OCI-LY1 (cell line): ENCODE measurements around the gene LIPH.
A peak's percentile ranks its signal among the peaks of the same experiment; 100 is the strongest.

Source experiments
- H2AFZ ChIP-seq: fragments of 200-600 bp; sonication (generic), shearing (Covaris generic); 2 replicates; pipeline ENCODE4 v1.6.0; 2014; ENCODE audit warnings: antibody characterized with exemption, mild to moderate bottlenecking, low read length
- H3F3A ChIP-seq: fragments of 200-600 bp; sonication (generic), shearing (Covaris generic); 2 replicates; pipeline ENCODE4 v1.6.0; 2014; ENCODE audit warnings: mild to moderate bottlenecking, antibody characterized with exemption, low read length, moderate library complexity; ENCODE audit not compliant: insufficient read depth
- H3K27ac ChIP-seq: fragments of 200-600 bp; sonication (generic); 2 replicates; pipeline ENCODE4 v1.5.1; 2014; ENCODE audit warnings: low read length, mixed run types, mild to moderate bottlenecking, low read depth; ENCODE audit not compliant: poor library complexity, severe bottlenecking
- H3K27me3 ChIP-seq: fragments of 200-600 bp; sonication (generic); 2 replicates; pipeline ENCODE4 v1.6.0; 2014; ENCODE audit warnings: antibody characterized with exemption, mild to moderate bottlenecking, low read length, moderate library complexity; ENCODE audit not compliant: insufficient read depth
- H3K36me3 ChIP-seq: fragments of 200-600 bp; sonication (generic); 2 replicates; pipeline ENCODE4 v1.6.1; 2014; ENCODE audit warnings: mild to moderate bottlenecking, antibody characterized with exemption, low read length, moderate library complexity, mixed read lengths; ENCODE audit not compliant: insufficient read depth
- H3K4me1 ChIP-seq: fragments of 200-600 bp; sonication (generic); 2 replicates; pipeline ENCODE4 v1.5.1; 2014; ENCODE audit warnings: mild to moderate bottlenecking, low read length, moderate library complexity; ENCODE audit not compliant: insufficient read depth, severe bottlenecking
- H3K4me2 ChIP-seq: fragments of 200-600 bp; sonication (generic), shearing (Covaris generic); 2 replicates; pipeline ENCODE4 v1.6.1; 2014; ENCODE audit warnings: low read length
- H3K4me3 ChIP-seq: fragments of 200-600 bp; sonication (generic); 2 replicates; pipeline ENCODE4 v1.5.1; 2014; ENCODE audit warnings: low read length, low read depth, mild to moderate bottlenecking, mixed read lengths; ENCODE audit not compliant: poor library complexity, severe bottlenecking
- H3K79me2 ChIP-seq: fragments of 200-600 bp; shearing (Covaris generic); 2 replicates; pipeline ENCODE4 v1.6.1; 2016; ENCODE audit warnings: mixed run types, low read length, mixed read lengths; ENCODE audit not compliant: insufficient read depth
- H3K9ac ChIP-seq: fragments of 200-600 bp; sonication (generic), shearing (Covaris generic); 2 replicates; pipeline ENCODE4 v1.6.1; 2014; ENCODE audit warnings: mild to moderate bottlenecking, low read length, mixed read lengths
- H3K9me2 ChIP-seq: fragments of 200-600 bp; sonication (generic), shearing (Covaris generic); 2 replicates; pipeline ENCODE4 v1.6.1; 2014; ENCODE audit warnings: low read depth, mild to moderate bottlenecking, low read length, mixed read lengths
- H3K9me3 ChIP-seq: fragments of 200-600 bp; shearing (Covaris generic); 2 replicates; pipeline ENCODE4 v1.6.1; 2014; ENCODE audit warnings: low read length, mixed read lengths
- H4K20me1 ChIP-seq: fragments of 200-600 bp; sonication (generic), shearing (Covaris generic); 2 replicates; pipeline ENCODE4 v1.6.0; 2016; ENCODE audit warnings: mild to moderate bottlenecking, low read length; ENCODE audit not compliant: insufficient read depth
- CTCF ChIP-seq: fragments of 200-600 bp; sonication (generic), shearing (Covaris generic); IDR thresholded peaks from 2 replicates; pipeline ENCODE4 v1.5.1; 2017; ENCODE audit warnings: mild to moderate bottlenecking, antibody characterized with exemption, low read length, moderate library complexity, mixed read lengths
- EZH2 ChIP-seq: fragments of 200-600 bp; sonication (generic), shearing (Covaris generic); IDR thresholded peaks from 2 replicates; pipeline ENCODE4 v1.8.0; 2017; ENCODE audit warnings: borderline replicate concordance, mixed run types, mild to moderate bottlenecking, antibody characterized with exemption, low read length, moderate library complexity, mixed read lengths

LIPH gene

GRCh38 chr3:185586686-185587039 is 34.3 kb upstream of the LIPH start:
- no peaks in the 10 kb centered on the region for H3K27me3 ChIP-seq
- H3K4me1 ChIP-seq: peaks cover 30% of the 10 kb centered on the region
- H3K9ac ChIP-seq: peak overlapping the region; percentile 83
- H3K9me3 ChIP-seq: no peaks in the 10 kb centered on the region
- TF ChIP-seq CTCF (no peak), EZH2 (no peak)
- H3K79me2 ChIP-seq: peaks cover 26% of the 10 kb centered on the region
- no peaks in the 10 kb centered on the region for H3K9me2 ChIP-seq
- H3K4me3 ChIP-seq: peak overlapping the region; percentile 82
- no peaks in the 10 kb centered on the region for H3F3A ChIP-seq
- H4K20me1 ChIP-seq: no peaks in the 10 kb centered on the region
- no peak overlapping the region for H2AFZ ChIP-seq
- H3K4me2 ChIP-seq: peak overlapping the region; percentile 84
- H3K27ac ChIP-seq: peak overlapping the region; percentile 49
- H3K36me3 ChIP-seq: no peaks in the 10 kb centered on the region

GRCh38 chr3:185585859-185586685 is 33.7 kb upstream of the LIPH start, which contains the start of gene SENP2:
Gene SENP2, plus strand, starts transcription at chr3:185586295. Its CDS starts 119 bp downstream, at chr3:185586414.
- Histone ChIP-seq H3K4me2 (peak within 1 kb of the TSS; percentile 84), H2AFZ (peak within 1 kb of the TSS; percentile 83), H3K27me3 (no peaks in the 10 kb centered on the region)

GRCh38 chr3:185585518-185585858 is 33.1 kb upstream of the LIPH start:
- Histone ChIP-seq H4K20me1 (no peaks in the 10 kb centered on the region), H2AFZ (peak overlapping the region; percentile 83), H3K27ac (peak overlapping the region; percentile 7), H3K9me2 (no peaks in the 10 kb centered on the region), H3K79me2 (peaks cover 26% of the 10 kb centered on the region), H3K4me3 (peak overlapping the region; percentile 82), H3K9ac (peak overlapping the region; percentile 72), H3K9me3 (no peaks in the 10 kb centered on the region), H3K27me3 (no peaks in the 10 kb centered on the region), H3F3A (no peaks in the 10 kb centered on the region), H3K36me3 (no peaks in the 10 kb centered on the region), H3K4me1 (peaks cover 30% of the 10 kb centered on the region), H3K4me2 (peak overlapping the region; percentile 84)
- TF ChIP-seq CTCF: no peak

More at GRCh38 chr3:185585859-185586685, 33.7 kb upstream of the LIPH start, which contains the start of gene SENP2:
- Histone ChIP-seq H3K36me3 (no peaks in the 10 kb centered on the region), H4K20me1 (no peaks in the 10 kb centered on the region), H3K27ac (peak within 1 kb of the TSS; percentile 49), H3K79me2 (peaks cover 26% of the 10 kb centered on the region), H3K9ac (peak within 1 kb of the TSS; percentile 83), H3K9me2 (no peaks in the 10 kb centered on the region), H3K4me3 (peak within 1 kb of the TSS; percentile 82), H3K4me1 (peaks cover 30% of the 10 kb centered on the region), H3K9me3 (no peaks in the 10 kb centered on the region), H3F3A (no peaks in the 10 kb centered on the region)
- TF ChIP-seq CTCF (no peak), EZH2 (no peak)
